GM19099 (cell line): ENCODE data around the gene PPP1R16B.
A peak's percentile ranks its signal among the peaks of the same experiment; 100 is the strongest.

Experiments
- POLR2A ChIP-seq: IDR thresholded peaks from 3 replicates; pipeline ENCODE4 v1.6.1; 2011; ENCODE audit warnings: low read depth; ENCODE audit not compliant: insufficient read length; ENCODE audit errors: extremely low read depth

PPP1R16B gene

GRCh38 chr20:38903335-38903734 is 97.8 kb downstream of the PPP1R16B start:
- no peak for TF ChIP-seq POLR2A

GRCh38 chr20:38905375-38905774 is 99.9 kb downstream of the PPP1R16B start:
- TF ChIP-seq POLR2A, result no peak

GRCh38 chr20:38907918-38908677 is 102.6 kb downstream of the PPP1R16B start:
- TF ChIP-seq POLR2A, result no peak

GRCh38 chr20:38915355-38915754 is 109.9 kb downstream of the PPP1R16B start:
- TF ChIP-seq POLR2A, result no peak

GRCh38 chr20:38917657-38918056 is 112.2 kb downstream of the PPP1R16B start:
- no peak for TF ChIP-seq POLR2A

- TF ChIP-seq POLR2A, result no peak
Observed at GRCh38 chr20:38918172-38918571, 112.7 kb downstream of the PPP1R16B start.

- TF ChIP-seq POLR2A, result no peak
Observed at GRCh38 chr20:38919683-38920082, 114.2 kb downstream of the PPP1R16B start.

GRCh38 chr20:38920411-38920810 is 114.9 kb downstream of the PPP1R16B start:
- TF ChIP-seq POLR2A, result no peak

- no peak for TF ChIP-seq POLR2A
Observed at GRCh38 chr20:38920851-38921250, 115.4 kb downstream of the PPP1R16B start.

- TF ChIP-seq POLR2A, result no peak
Observed at GRCh38 chr20:38924718-38925117, 119.2 kb downstream of the PPP1R16B start.

- TF ChIP-seq POLR2A, result peak; percentile 93
Observed at GRCh38 chr20:38926142-38926933, 120.8 kb downstream of the PPP1R16B start, which contains the start of gene FAM83D. TSS of gene FAM83D (plus strand) at chr20:38926417. CDS start at chr20:38926443, 26 bp downstream.

- no peak for TF ChIP-seq POLR2A
Observed at GRCh38 chr20:38926934-38927616, 121.6 kb downstream of the PPP1R16B start.

GRCh38 chr20:38927902-38928578 is 122.5 kb downstream of the PPP1R16B start:
- no peak for TF ChIP-seq POLR2A

- TF ChIP-seq POLR2A, result no peak
Observed at GRCh38 chr20:38930242-38930569, 124.7 kb downstream of the PPP1R16B start.

GRCh38 chr20:38931984-38932383 is 126.5 kb downstream of the PPP1R16B start:
- no peak for TF ChIP-seq POLR2A

GRCh38 chr20:38932457-38933120 is 127.1 kb downstream of the PPP1R16B start:
- no peak for TF ChIP-seq POLR2A
